Measurements from ENCODE around the gene C1orf94.
A peak's percentile ranks its signal among the peaks of the same experiment; 100 is the strongest.

Gene C1orf94

GRCh38 chr1:34163792-34164731 is 12.6 kb upstream of the C1orf94 start:
- TF ChIP-seq CTCF (conservative IDR thresholded peaks at IDR 0.05; ENCODE audit: control insufficient read depth, insufficient read depth, low read depth, low read length) = no peak
- H3K4me3 ChIP-seq (ENCODE audit: control insufficient read depth, low read depth, low read length) = peak overlapping the region; percentile 33
- DNase-seq (ENCODE audit: low read depth) = no peak

DNA sequence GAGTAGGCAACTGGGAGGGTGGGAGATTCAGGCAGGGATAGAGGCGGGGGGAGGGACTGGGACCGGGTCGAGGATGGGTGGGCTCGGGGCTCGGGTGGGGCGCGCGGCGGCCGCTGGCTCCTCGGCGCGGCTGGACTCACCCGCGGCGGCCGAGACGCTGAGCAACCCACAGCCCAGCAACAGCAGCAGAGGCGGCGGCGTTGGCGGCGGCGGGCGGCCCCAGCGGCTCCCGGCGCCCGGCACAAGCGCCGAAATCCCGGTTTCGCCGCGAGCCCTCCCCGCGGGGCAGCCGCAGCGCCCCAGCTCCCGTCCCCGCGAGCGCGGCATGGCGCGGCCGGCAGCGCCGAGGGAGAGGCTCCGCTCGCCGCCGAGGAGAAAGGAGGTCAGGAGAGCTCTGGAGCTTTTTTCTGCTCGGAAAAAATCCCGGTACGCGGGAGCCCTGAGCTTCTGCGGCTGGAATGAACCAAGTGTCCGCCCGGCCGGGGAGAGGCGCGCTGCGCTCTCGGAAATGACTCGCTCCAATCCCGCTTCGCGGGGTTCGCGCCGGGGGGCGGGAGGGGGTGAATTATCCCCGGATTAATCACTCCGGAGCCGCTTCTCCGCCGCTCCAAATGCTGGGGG is 11.8 kb upstream of the C1orf94 start, which contains the start of gene CSMD2:
TSS of gene CSMD2 (minus strand) at position 460 of the 621 bp plus-strand sequence. CDS start at position 327, 133 bp downstream.
- TF ChIP-seq CTCF (conservative IDR thresholded peaks at IDR 0.05; ENCODE audit: control insufficient read depth, insufficient read depth, low read depth, low read length) = no peak
- H3K4me3 ChIP-seq (ENCODE audit: control insufficient read depth, low read depth, low read length) = peak within 1 kb of the TSS; percentile 33
- DNase-seq (ENCODE audit: low read depth) = peak; percentile 43

GRCh38 chr1:34165422-34165921 is 11.2 kb upstream of the C1orf94 start:
- H3K4me3 ChIP-seq (ENCODE audit: control insufficient read depth, low read depth, low read length) = peak overlapping the region; percentile 9
- peak; percentile 6 for DNase-seq (ENCODE audit: low read depth)
- no peak for TF ChIP-seq CTCF (conservative IDR thresholded peaks at IDR 0.05; ENCODE audit: control insufficient read depth, insufficient read depth, low read depth, low read length)

DNA sequence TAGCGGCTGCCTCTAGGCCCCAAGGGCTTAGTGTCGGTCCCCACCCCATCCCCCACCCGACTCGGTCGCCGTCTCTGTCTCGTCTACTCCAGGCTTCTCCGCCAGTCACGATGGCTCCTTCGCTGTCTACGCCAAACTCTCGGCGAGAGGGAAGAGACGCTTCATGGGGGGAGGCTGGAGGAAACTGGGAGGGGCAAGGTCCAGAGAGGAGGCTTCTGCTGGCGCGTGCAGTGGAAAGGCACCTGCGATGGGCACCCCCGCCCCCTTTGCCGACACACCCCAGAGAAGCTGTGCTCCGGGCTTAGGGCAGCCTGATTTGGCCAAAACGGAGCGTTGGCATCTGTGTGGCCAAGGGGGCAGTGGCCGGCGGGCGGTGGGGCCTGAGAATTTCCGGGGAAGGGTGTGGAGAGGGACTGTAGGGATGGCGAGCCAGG is 10.5 kb upstream of the C1orf94 start:
- no peak overlapping the region for H3K4me3 ChIP-seq (ENCODE audit: control insufficient read depth, low read depth, low read length)
- TF ChIP-seq CTCF (conservative IDR thresholded peaks at IDR 0.05; ENCODE audit: control insufficient read depth, insufficient read depth, low read depth, low read length) = no peak
- no peak for DNase-seq (ENCODE audit: low read depth)

DNA sequence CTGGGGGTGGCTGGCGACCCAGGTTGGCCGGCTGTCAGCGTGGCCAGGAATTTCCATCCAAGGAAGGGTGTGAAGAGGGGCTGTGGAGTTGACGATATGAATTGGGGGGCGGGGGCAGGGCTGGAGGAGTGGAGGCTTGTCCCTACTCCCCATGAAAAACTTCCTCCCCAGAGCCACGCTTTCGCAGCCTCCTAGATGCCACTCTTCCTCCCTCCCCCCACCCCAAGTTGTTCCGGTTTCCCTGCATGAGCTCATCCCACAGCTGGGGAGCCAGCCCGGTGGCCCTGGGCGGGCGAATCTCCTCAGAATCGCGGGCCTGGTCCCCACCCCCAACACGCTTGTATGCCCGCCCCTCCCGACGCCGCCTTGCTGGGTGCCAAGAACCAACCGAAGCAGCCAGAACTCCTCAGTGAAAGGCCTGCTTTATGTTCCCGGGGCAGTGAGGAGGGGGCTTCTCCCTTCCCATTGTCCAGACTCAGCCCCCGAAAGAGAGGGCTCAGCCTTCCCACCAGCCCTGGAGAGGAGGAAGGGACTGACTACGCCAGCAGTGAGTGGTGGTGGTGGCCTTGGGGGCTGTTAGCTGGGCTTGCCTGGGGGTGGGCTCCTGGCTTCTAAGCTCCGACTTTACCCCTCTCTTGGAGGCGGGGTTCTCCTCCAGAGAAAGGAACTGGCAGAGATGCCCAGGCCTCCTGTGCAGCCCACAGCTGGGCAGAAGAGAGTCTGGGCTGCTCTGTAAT is 9.9 kb upstream of the C1orf94 start:
- no peak for TF ChIP-seq CTCF (conservative IDR thresholded peaks at IDR 0.05; ENCODE audit: control insufficient read depth, insufficient read depth, low read depth, low read length)
- H3K4me3 ChIP-seq (ENCODE audit: control insufficient read depth, low read depth, low read length) = no peak overlapping the region
- DNase-seq (ENCODE audit: low read depth) = no peak

GRCh38 chr1:34167389-34167788 is 9.3 kb upstream of the C1orf94 start:
- no peak for DNase-seq (ENCODE audit: low read depth)
- no peak for TF ChIP-seq CTCF (conservative IDR thresholded peaks at IDR 0.05; ENCODE audit: control insufficient read depth, insufficient read depth, low read depth, low read length)

More at GRCh38 chr1:34167389-34167788, 9.3 kb upstream of the C1orf94 start:
- no peak overlapping the region for H3K4me3 ChIP-seq (ENCODE audit: control insufficient read depth, low read depth, low read length)

Data from fibroblast of mammary gland (primary cell).